SK-N-SH treated with all-trans-retinoic acid at 6 μM for 48 hours (cell line): ENCODE results near the gene ITGA8.

ENCODE experiments used
- CSDC2 ChIP-seq: fragments of 250-450 bp; sonication (Bioruptor Pico); IDR thresholded peaks from 2 replicates; pipeline ENCODE4 v1.5.0; 2020; ENCODE audit warnings: mild to moderate bottlenecking, moderate library complexity
- ZFP30 ChIP-seq: fragments of 450-650 bp; formaldehyde crosslinking; IDR thresholded peaks from 2 replicates; pipeline ENCODE4 v1.5.0; 2022; ENCODE audit warnings: mild to moderate bottlenecking, moderate library complexity
- TF ChIP-seq, protein P1 (sequence below): fragments of 250-450 bp; sonication (Bioruptor Pico); IDR thresholded peaks from 2 replicates; pipeline ENCODE4 v1.5.1; 2020; ENCODE audit warnings: low read depth, mild to moderate bottlenecking, moderate library complexity

DNA sequence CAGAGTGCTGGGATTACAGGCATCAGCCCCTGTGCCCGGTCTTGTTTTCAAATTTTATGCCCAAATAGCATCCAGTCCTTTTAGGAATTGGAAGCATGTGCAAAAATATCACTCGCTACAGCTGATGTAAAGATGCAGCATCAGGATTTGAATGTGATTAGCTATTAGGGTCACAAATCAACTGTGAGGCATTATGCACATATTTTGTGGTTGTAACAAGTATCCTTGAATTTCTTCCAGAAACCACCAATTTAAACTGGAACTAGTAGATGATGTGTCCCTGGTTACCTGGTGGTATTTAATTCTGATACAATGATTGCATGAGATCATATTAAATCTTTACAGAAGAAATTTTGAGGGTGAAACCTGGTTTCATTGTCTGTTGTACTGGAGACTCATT, 41.0 kb upstream of the ITGA8 start:
- TF ChIP-seq CSDC2 (CRISPR knock-in tag), result no peak
- TF ChIP-seq ZFP30, result no peak
- TF ChIP-seq, protein P1, sequence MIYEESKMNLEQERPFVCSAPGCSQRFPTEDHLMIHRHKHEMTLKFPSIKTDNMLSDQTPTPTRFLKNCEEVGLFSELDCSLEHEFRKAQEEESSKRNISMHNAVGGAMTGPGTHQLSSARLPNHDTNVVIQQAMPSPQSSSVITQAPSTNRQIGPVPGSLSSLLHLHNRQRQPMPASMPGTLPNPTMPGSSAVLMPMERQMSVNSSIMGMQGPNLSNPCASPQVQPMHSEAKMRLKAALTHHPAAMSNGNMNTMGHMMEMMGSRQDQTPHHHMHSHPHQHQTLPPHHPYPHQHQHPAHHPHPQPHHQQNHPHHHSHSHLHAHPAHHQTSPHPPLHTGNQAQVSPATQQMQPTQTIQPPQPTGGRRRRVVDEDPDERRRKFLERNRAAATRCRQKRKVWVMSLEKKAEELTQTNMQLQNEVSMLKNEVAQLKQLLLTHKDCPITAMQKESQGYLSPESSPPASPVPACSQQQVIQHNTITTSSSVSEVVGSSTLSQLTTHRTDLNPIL (CRISPR knock-in tag), result no peak
